Measurements from ENCODE around the gene WDR86.

WDR86 gene

DNA sequence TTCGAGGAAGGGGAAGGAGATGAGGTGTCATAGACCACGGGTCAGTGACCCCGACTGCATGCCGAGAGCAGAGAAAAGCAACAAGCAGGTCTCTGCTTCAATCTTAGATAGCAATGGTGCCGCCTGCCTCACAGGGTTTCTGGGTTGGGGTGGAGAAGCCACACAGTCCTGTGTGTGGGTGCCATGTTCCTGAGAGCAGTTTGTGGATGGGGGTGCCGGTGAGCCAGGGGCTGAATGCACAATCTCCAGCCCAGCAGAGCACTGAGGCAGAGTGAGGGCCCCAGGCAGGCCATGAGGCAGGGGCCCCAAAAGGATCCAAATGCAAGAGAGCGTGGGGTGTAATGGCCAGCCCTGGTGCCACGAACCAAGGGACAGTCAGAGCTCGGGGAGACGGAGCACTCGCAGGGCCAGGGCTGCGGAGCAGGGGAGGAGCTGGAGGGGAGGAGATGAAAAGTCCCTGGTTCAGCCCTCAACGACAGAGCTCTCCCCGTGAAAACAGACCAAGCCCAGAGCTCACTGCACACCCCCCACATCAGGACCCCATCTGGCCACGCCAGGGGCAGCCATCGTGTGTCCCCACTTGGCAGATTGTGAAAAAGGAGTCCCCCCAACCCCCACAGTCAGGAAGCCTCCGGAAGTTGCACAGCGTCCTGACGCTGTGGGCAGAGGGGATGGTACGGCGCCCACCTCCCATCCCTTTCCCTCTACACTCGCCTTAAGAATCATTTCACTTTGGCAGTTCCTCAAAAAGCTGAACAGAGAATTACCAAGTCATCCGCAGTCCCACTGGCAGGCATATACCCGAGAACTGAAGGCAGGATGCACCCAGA, 19.9 kb downstream of the WDR86 start:
- no peak for DNase-seq

DNA sequence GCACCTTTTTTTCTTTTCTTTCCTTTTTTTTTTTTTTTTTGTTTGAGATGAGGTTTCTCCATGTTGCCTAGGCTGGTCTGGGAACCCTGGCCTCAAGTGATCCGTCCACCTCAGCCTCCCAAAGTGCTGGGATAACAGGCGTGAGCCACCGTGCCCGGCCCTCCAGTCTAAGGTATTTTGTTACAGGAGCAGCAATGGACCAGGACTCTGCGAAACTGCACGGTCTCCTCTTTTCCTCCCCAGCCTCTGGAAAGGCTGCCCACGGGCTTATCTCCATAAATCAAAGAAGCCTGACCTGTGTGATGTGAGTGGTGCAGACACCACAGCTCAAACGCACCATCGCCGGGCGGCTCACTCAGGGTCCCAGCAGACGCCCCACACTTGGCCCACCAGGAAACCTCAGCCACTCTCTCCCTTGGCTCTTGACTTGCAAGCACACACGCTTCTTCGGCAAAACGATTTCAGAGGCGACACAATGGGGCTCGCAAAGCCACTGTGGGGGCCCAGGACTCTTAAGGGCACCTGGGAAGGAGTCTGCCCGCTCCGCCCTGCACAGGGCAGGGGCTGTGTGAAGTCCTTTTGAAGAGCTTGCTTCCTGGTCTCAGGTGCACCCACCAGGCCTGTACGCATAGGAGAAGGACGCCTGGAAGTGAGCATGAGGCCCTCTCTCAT, 20.6 kb downstream of the WDR86 start:
- DNase-seq, result no peak

DNA sequence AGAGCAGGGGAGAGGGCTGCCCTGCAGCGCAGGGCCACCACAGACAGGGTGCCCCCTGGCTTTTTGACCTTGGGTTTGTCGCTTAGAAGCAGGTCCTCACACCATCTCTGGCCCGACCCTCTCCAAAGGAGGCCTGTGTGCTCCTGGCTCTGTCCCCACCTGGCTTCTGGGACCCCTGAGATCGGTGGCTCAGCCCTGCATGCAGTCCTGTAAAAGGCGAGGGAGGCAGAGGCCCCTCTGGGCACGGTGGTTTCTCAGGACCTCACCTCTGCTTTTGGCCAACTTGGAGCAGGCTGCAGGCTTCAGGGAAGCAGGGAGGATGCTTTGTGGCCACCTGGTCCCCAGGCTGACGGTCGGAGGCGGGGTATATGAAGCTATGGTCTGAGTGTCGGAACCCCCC, 21.4 kb downstream of the WDR86 start:
- DNase-seq, result no peak

DNA sequence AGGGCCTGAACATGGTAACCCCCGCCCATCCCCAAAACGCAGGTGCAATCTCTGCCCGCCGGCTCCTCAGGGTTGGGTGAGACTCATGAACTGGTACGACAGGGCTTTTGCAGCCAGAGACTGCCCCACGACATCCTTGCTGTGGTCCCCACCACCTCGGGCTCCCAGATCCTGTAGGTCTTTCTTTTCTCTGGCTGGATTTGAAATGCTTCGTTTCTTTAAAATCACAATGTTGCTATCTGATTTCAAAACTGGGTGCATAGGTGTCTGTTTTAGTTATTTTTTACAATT, 21.9 kb downstream of the WDR86 start:
- no peak for DNase-seq

DNA sequence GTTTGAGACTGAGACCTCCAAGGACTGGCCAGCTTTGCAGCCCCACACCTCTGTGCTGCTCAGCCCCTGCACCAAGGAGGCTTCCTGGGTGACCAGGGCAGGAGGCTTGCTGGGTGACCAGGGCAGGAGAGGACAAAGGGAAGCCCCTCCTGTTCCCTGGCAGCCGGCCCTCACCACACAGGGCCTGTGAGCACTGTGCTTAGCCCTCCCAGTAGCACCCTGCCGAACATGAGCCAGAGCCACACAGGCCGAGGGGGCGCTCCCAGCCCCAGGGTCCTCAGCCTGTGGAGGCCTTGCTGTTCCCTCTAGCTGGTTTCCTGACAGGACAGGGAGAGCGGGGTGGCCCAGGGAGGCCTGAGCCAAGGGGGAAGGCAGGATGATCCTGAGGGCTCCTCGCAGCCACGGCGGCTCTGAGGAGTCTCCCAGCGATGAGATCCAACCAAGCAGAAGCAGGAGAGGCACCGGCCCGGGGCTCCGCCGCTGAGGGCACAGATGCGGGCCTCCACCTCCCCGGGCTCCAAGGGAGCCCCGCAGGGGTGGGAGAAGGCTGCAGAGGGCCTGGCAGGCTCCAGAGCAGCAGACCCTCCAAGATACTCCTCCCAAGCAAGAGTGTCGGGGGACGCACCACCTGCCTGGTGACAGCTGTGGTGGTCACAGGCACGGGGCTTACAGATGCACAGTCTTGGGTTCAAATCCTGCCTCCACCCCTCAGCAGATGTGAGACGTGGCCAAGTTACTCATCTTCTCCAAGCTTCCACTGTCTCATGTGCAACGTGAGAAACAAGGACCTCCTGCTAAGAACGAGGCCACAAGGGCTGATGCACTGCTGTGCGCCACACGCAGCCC, 22.5 kb downstream of the WDR86 start:
- no peak for DNase-seq

DNA sequence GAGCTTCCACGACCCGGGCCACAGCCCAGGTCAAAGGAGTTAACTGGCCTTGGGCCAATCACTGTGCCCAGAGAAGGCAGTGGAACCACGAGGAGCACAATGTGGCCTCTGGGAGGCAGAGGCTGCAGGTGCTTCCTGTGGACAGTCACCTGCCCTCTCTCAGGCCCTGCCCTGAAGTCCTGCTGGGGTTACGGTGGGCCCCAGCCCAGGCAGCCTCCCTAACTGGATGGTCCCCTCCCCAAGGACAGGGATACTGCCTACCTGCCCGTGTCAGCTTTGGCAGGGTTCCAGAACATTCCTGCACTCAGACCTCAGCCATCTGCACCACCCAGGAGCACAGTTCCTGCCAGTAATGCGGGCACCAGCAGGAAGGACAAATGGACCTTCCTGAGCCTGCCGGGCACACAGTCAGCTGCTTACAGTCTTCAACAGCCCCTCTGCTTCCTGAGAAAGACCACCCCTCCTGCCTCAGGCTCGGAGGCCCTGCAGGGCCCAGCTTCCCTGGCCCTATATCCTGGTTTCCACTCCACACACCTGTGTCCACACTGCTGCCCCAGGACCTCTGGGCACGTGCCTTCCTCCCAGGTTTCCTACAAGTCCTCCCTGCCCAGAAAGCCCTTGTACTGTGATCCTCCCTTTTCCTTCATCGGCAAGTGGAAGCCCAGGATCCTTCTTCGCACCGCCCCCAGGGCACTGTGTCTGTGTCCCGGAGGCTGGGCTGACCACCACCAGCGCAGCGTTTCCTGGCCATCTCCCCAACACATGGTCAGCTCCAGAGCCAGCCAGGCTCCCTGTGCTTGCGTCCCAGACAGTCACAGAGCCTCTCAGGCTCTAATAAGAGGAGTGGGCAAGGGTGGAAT, 23.3 kb downstream of the WDR86 start:
- DNase-seq, result no peak

DNA sequence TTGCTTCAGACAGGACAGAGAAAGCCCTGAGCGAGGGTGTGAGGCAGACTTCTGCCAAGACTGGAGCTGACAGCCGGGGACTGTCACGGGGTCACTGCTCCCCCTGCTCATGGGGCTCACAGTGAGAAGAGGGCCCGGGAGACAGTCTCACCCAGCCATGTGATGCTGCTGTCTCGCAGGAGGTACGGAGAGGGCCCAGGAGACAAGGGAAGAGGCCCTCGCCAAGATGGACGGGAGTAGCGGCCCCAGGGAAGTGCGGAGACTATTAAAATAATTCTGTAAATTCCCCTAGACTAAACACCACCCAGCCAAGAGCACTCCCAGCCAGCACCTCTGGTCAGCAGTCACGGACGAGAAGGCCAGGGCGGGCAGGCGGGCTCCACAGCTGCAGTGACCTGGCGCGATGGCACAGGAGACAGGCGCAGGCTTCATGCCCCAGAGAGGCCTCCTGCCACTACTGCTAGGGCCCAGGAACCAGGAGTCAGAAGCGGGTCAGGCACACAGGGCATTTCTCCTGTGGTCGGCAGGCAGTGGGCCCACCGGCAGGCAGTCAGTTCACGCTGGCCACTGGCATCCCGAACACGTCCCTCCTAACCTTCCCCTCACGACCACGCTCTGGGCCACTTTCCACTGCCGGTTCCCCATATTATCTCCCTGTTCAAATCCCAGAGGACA, 24.1 kb downstream of the WDR86 start:
- no peak for DNase-seq

DNA sequence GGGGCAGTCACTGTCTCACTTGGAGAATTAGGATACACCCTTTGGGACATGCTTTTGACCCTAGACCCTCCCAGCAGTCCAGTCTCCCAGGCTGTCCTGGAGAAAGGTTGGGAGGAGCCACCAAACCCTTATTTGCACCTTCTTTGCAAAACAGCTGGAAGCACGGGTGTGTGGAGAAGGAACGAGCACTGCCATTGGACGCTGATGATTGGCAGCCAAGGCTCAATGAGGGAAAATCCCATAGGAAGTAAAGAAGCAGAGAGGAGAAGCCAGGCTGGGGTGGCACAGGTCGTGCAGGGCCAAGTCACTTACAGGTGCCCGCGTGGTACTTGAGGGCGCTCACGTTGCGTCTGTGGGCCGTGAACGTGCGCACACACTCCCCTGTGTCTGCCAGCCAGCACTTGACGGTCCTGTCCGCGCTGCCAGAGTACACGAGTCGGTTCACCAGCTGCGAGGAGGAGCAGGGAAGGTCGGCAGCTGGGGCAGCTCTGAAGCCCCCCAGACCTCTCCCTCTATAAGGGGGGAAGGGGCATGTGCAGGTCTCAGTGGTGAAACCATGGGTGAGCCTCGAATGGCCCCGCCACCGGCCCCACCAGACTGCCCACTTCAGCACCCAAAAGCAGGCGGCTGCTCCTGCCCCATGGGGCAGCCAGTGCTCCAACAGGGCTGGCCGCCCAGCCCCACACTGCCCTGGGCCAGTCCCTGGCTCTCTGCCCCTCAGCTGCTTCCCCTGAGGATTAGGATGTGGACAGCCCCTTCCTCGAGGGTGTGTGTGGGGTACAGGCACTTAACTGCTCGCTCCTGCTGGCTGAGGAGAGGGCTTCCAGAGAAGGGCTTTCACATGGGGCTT, 24.8 kb downstream of the WDR86 start:
- DNase-seq, result no peak

DNA sequence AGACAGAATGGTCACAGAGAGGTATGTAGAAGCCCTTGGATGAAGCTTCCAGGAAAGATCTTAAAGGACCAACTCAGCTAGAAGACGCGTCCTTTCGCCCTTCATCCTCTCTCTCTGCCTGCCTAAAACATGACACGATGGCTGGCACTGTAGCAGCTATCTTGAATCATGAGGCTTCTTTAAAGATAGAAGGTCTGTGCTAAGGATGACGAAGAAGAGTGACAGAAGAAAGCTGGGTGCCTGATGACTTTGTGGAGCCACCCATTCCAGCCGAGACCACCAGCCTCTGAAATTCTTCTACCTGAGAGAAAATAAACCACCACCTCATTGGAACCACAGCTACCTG, 25.5 kb downstream of the WDR86 start:
- no peak for DNase-seq

DNA sequence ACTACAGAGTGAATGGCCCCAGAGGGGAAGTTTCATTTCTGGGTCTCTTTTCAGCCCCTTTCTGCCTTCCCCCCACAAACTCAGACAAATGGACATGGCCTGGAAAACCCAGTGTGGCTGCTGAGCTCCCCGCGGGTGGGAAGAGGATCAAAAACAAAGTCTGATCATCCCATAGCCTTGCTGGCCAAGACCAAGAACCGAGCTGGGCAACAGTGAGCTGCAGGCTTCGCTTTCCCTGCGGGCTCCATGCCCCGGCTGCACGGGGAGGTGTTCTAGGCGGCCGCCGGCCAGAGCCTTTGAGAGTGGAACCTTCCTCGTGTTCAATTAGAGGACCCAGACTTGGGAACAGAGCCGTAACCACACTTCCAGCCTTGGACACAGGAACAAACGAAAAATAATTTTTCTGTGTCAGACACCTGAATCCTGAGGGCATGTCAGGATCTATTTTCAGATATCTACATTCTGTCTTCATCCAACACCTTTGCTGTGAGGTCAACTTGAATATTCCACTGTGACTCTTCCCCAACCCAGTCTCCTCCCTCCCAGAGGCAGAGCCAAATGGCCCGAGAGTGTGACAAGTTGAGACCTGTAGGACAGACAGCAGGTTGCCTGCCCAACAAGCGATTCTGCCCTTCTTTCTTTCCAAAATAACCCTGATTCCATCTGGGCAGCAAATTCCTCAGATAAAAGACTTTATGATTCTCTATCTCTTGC, 26.0 kb downstream of the WDR86 start:
- DNase-seq, result no peak

DNA sequence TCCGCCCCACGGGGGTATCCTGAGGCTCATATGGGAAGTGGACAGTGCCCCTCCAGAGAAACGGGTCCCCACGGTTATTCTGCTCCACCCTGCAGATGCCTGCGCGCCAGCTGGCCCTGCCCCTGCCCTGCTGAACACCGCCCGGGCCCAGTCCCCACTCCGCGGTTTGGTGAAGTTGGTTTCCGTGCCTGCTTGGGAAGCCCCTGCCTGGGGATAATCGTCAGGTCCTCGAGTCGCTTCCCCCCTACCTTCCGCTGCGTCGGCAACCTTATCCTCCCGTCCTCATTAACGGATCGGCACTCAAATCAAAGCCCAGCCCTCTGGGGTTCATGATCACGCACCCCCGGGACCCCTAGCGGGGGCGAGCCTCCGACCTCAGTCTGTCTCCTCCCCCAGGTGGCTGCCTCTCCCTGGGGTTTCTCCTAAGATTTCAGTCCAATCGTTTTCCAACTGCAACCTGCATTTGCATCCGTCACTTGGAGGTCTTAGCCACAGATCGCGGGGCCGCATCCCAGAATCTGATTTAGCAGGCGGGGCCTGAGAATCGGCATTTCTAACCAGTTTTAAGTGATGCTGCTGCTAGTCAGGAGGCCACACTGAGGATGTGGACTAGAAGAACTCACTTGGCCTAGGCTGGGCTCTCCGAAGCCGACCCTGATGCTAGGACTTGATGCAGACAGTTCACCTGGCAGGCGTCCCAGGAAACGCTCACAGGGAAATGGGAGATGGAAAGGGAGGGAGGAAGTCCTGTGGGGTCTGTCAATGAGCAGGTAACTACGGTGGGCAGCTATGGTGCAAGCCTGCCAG, 27.6 kb downstream of the WDR86 start:
- DNase-seq, result peak in 1 of 2 donors; percentile 13

DNA sequence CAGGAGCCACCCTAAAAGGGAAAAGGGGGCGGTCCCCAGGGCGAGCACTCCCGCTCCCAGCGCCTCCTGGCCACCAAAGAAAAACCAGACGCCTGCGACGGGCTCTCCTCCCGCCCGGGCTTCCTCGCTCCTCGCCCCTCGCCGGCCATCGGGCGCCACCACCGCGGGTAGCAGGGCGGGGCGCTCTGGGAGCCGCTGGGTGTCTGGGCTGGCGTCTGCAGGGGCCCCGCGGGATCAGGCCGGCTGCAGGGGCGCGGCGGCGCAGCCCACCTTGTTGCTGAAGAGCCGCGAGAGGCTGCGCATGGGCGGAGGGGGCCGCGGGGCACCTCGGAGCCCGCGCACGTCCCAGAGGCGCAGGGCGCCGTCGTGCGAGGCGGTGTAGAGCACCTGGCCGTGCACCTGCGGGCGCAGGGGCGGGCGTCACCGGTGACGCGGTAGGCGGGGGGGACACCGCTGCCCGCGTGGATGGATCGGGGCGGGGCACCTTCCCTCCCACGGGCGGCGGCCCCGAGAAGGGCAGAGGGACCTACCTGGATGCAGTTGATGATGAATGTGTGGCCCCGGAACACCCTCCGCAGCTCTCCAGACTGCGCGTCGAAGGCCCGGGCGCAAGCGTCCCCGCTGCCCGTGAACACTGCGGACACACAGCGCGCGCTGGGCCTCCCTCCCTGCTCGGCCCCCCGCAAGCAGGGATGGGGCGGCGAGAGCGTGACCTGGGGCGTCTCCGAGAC, 28.3 kb downstream of the WDR86 start:
- peak; percentile 41 to 49 for DNase-seq

DNA sequence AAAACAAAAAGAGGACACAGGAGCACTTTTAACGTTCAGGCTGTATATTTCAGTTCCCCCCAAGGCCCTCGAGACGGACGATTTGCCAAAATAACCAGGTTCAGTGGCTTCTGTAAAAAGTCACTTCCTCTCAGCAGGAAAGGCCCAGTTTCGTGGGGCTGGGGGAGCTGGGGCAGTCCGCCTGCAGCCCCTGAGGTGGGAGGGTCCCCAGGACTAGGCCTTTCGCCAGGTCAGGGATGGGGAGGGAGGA, 28.8 kb downstream of the WDR86 start:
- DNase-seq, result no peak

DNA sequence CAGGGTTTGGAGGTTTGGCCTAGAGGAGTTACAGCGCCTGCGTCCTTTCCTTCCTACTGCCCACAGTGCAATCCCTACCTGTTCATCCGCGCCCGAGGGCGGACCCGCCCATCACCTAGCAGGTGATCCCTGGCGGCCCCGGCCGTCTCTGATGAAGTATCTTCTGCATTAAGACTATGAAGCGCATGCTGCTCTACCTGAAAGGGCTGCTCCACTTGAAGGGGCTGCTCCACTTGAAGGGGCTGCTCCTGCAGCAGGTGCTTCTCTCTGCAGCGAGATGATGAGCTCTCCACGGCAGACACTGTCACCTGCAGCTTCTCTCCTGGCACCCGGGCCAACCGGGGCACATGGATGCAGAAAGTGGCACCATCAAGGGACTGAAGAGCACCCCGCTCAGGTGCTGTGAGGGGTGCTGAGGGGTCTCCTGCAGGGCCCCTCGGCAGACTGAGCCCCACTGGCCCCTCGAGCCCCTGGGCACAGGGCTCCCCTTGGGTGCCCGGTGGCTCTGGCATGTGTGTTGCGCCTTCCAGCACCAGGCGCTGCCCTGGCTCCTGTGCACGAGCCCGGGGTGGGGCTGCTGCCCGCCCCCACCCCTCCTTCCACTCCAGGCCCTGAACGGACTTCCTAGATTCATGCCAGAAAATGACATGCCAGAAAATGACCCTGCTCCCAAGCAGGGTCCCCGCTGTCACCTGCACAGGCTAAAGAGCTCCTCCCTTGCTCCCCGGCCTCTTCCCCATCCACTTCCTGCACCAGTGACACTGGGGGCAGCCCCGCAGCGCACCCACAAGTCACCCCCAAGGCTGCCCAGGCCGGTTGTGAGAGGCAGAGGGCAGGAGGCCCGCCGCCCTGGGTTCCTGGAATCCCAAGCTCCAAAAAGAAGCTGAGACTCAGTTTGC, 29.4 kb downstream of the WDR86 start:
- DNase-seq, result no peak

DNA sequence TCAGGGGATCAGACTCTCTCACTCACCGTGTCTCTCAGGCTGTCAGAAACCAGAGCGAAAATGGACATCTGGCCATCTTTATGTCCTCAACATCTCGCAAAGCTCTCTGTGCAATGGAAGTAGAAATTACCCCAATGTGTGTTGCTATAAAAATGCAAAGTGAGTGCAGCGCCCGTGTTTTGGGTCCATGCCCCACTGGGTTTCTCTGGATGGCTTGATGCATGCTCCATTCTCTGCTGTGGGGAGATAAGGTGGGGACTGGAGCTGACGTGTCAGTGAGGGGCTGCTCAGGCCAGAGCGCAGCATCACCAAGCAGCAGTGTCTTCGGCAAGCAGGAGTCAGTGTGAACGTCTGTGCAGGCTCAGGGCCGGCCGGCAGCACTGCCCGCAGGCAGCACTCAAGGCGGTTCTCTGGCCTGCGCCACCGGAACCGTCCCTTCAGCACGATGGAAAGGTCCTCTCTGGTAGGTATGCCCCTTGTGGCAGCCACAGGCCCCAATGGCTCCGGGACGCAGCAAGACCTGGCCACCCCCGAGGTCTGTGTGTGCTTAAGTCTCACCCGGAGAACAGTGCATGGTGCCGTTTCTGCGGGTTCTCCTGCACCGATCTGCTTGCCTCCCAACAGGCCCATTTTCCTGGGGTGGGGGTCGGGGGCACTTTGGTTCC, 30.2 kb downstream of the WDR86 start:
- no peak for DNase-seq

DNA sequence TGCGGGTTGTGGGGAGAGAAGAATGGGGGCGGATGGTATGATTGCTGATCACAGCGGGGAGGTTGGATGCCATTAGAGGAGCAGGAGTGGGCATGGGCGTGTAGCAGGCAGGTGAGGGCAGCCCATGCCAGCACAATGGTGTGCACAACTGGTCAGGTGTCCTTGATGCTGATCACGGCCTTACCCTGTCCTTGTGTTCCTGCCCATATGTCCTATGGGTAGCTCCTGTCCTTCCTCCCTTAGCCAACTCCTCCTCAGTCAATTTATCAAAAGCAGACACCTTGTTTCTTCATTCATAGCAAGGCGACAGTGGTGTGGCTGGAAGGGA, 30.7 kb downstream of the WDR86 start:
- DNase-seq, result no peak

DNA sequence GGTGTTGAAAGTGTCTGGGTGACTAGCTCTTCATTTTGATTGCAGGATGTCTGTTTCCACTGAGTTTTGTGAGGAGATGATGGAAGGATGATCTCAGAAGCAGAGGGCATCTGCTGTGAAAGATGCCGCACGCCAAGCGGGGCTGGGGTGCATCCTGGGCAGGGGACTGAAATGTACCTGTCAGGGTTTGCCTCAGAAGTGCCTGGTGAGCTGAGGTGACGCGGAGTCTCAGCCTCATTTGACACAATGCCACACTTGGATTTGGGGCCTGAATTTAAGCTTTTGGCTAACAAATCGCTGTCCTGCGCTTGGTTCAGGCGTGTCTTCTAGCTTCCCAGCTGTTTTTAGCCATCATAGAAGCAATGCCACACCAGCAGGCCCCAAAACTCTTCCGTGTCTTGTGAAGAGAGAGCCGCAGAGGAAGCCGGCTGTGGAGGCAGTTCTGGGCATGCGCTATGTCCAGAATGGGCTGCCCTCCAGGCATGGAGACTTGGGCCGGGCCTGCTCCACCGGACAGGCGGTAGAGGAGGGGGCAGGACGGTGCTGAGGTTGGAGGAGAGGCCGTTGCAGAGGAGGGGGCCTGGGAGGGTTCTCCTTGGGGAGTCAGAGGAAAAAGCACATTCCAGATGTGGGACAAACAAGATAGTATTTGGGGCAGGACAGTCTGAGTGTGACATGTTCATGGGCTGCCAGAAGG, 31.2 kb downstream of the WDR86 start:
- no peak for DNase-seq
